CD8-positive, alpha-beta memory T cell (primary cell): ENCODE measurements around the gene TMEM63C. TPM values are rescaled to one million over a fixed set of nuclear protein-coding genes. Genes with fewer than 3 reads are reported as not detected.

ENCODE experiments used
- CTCF ChIA-PET: fragments of 350-600 bp; sonication (Branson Sonifier 250); formaldehyde crosslinking; loops from one replicate; lab custom pipeline; 2021; ENCODE audit warnings: antibody characterized with exemption; lab: Charles Lee
- POLR2A ChIA-PET: fragments of 350-600 bp; sonication (Branson Sonifier 250); formaldehyde crosslinking; loops from one replicate; lab custom pipeline; 2021; ENCODE audit warnings: antibody characterized with exemption; lab: Charles Lee
- DNase-seq, 5 donors: peaks; one replicate each; pipeline versions ENCODE4 v3.0.0 to v3.0.0-alpha.2; 2020 to 2022; ENCODE audit warnings: mixed read lengths in 1 of 5
- H3K27ac ChIP-seq: one replicate; pipeline ENCODE4 v1.7.0; 2013; ENCODE audit warnings: low read depth, mild to moderate bottlenecking, low read length, moderate library complexity
- H3K27me3 ChIP-seq: 2 replicates; pipeline ENCODE4 v1.7.0; 2013; ENCODE audit warnings: low read length, mild to moderate bottlenecking; ENCODE audit not compliant: insufficient read depth, poor library complexity, severe bottlenecking
- H3K36me3 ChIP-seq: 2 replicates; pipeline ENCODE4 v1.7.0; 2013; ENCODE audit warnings: mild to moderate bottlenecking, low read length, moderate library complexity; ENCODE audit not compliant: insufficient read depth
- H3K4me1 ChIP-seq: 2 replicates; pipeline ENCODE4 v1.7.0; 2013; ENCODE audit warnings: mild to moderate bottlenecking, low read length, moderate library complexity; ENCODE audit not compliant: insufficient read depth
- H3K4me3 ChIP-seq: 2 replicates; pipeline ENCODE4 v1.7.0; 2013; ENCODE audit warnings: mild to moderate bottlenecking, low read length
- H3K9me3 ChIP-seq: 2 replicates; pipeline ENCODE4 v1.7.0; 2013; ENCODE audit warnings: mild to moderate bottlenecking, low read length
- H3K27ac Mint-ChIP-seq, 8 donors: one replicate each; pipeline ENCODE4 v1.8.0; 2020 to 2021; ENCODE audit warnings: mixed read lengths in 8 of 8, mild to moderate bottlenecking in 6 of 8, inconsistent platforms in 3 of 8, moderate library complexity in 3 of 8
- H3K27me3 Mint-ChIP-seq, 2 donors: one replicate each; pipeline ENCODE4 v1.8.0; 2020 to 2021; ENCODE audit warnings: mixed read lengths in 2 of 2, mild to moderate bottlenecking in 1 of 2, moderate library complexity in 1 of 2
- H3K36me3 Mint-ChIP-seq, 3 donors: one replicate each; pipeline ENCODE4 v1.8.0; 2020 to 2021; ENCODE audit warnings: mixed read lengths in 3 of 3, inconsistent platforms in 1 of 3, mild to moderate bottlenecking in 1 of 3
- H3K4me1 Mint-ChIP-seq, 3 donors: one replicate each; pipeline ENCODE4 v1.8.0; 2020 to 2021; ENCODE audit warnings: mixed read lengths in 3 of 3, inconsistent platforms in 1 of 3, mild to moderate bottlenecking in 1 of 3
- H3K4me3 Mint-ChIP-seq, 7 donors: one replicate each; pipeline ENCODE4 v1.8.0; 2020 to 2021; ENCODE audit warnings: mixed read lengths in 7 of 7, mild to moderate bottlenecking in 6 of 7, moderate library complexity in 4 of 7, inconsistent platforms in 2 of 7
- H3K9me3 Mint-ChIP-seq, 5 donors: one replicate each; pipeline ENCODE4 v1.8.0; 2020 to 2022; ENCODE audit warnings: mixed read lengths in 5 of 5, mild to moderate bottlenecking in 3 of 5, moderate library complexity in 2 of 5, inconsistent platforms in 1 of 5
- polyA plus RNA-seq: library from polyadenylated mRNA; unstranded; fragments of 300-500 nt; fragmentation: Illumina TruSeq; gene quantifications from one replicate; pipeline ENCODE4 v1.2.3, GENCODE V29; 2021
- total RNA-seq, 2 experiments: library from RNA; stranded (reverse); gene quantifications; one replicate each; pipeline ENCODE4 v1.2.3, GENCODE V29; 2021

TMEM63C gene
- total and polyA plus RNA-seq, 3 experiments from 2014 or later: 0.28 to 0.68 (median 0.64) TPM

- H3K4me3 Mint-ChIP-seq: peak overlapping the region in 1 of 7 donors; percentile 33
- peaks cover 27 to 49% of the 10 kb centered on the region in 2 donors for H3K27me3 Mint-ChIP-seq
- peaks cover 14 to 28% (median 25%) of the 10 kb centered on the region in 3 donors for H3K4me1 Mint-ChIP-seq
- peaks cover 7% of the 10 kb centered on the region for H3K4me1 ChIP-seq
- no peaks in the 10 kb centered on the region for H3K36me3 Mint-ChIP-seq
- POLR2A ChIA-PET: no interaction called here
- CTCF ChIA-PET: no interaction called here
- H3K27ac ChIP-seq: no peak overlapping the region
- no peaks in the 10 kb centered on the region for H3K9me3 ChIP-seq
- no peaks in the 10 kb centered on the region for H3K36me3 ChIP-seq
- H3K4me3 ChIP-seq: no peak overlapping the region
- H3K27me3 ChIP-seq: peaks cover 3% of the 10 kb centered on the region
- no peaks in the 10 kb centered on the region for H3K9me3 Mint-ChIP-seq
- peak overlapping the region in 1 of 8 donors; percentile 50 for H3K27ac Mint-ChIP-seq
- DNase-seq: no peak
Observed at GRCh38 chr14:77183896-77184295, 2.3 kb downstream of the TMEM63C start.

DNA sequence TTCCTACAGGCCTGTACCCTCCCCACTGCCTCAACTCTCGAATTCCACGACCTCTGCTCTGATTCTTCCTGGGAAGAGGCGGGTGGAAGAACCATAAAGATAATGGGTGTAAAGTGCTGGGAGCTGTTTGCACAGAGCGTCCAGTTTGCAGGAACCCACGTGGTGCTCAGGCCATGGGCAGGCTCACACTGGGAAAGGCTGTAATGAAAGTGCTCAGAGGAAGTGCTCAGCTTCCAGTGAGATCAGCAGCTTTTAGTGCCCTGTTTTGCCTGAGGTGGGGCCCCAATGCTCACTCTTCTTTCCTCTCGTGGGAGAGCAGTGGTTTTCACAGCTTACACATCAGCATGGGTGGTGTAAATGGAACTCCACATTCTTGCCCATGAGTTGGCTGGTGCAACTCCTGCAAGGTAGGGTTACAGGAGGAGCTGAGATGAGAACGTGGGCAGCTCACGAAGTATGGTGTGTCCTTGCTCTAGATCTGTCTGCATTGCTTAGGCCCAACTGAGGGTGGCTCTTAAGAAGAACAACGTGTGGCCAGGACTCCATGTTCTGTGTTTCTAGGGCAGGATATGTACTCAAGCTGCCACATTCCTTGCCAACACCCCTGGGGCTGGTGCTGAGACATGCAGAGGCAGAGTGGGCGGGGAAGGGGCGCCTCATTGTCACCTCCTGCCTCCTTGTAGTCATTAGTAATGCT lies 2.9 kb downstream of the TMEM63C start:
- Histone ChIP-seq H3K4me1 (peaks cover 7% of the 10 kb centered on the region), H3K27ac (no peak overlapping the region), H3K36me3 (no peaks in the 10 kb centered on the region), H3K27me3 (peaks cover 3% of the 10 kb centered on the region), H3K4me3 (no peak overlapping the region), H3K9me3 (no peaks in the 10 kb centered on the region)
- POLR2A ChIA-PET: no interaction called here
- Mint-ChIP-seq H3K27me3 (peaks cover 27 to 53% of the 10 kb centered on the region in 2 donors), H3K9me3 (no peaks in the 10 kb centered on the region), H3K27ac (peak overlapping the region in 2 of 8 donors; percentile 29 to 63), H3K4me1 (peaks cover 14 to 28% (median 25%) of the 10 kb centered on the region in 3 donors), H3K36me3 (no peaks in the 10 kb centered on the region), H3K4me3 (peak overlapping the region in 5 of 7 donors; percentile 32 to 68 (median 49))
- DNase-seq: no peak
- CTCF ChIA-PET: no interaction called here

GRCh38 chr14:77185093-77185465 lies 3.5 kb downstream of the TMEM63C start:
- no peak for DNase-seq
- Histone ChIP-seq H3K36me3 (no peaks in the 10 kb centered on the region), H3K9me3 (no peaks in the 10 kb centered on the region), H3K27ac (no peak overlapping the region), H3K27me3 (peaks cover 3% of the 10 kb centered on the region), H3K4me3 (no peak overlapping the region), H3K4me1 (peaks cover 7% of the 10 kb centered on the region)
- Mint-ChIP-seq H3K4me3 (peak overlapping the region in 1 of 7 donors; percentile 68), H3K27me3 (peaks cover 24 to 49% of the 10 kb centered on the region in 2 donors), H3K36me3 (no peaks in the 10 kb centered on the region), H3K4me1 (peaks cover 14 to 28% (median 25%) of the 10 kb centered on the region in 3 donors), H3K27ac (peak overlapping the region in 1 of 8 donors; percentile 47), H3K9me3 (no peaks in the 10 kb centered on the region)
- ChIA-PET CTCF (no interaction called here), POLR2A (no interaction called here)

- Histone ChIP-seq H3K4me1 (peaks cover 6% of the 10 kb centered on the region), H3K27me3 (peaks cover 3% of the 10 kb centered on the region), H3K36me3 (no peaks in the 10 kb centered on the region), H3K27ac (no peak overlapping the region), H3K9me3 (no peaks in the 10 kb centered on the region), H3K4me3 (no peak overlapping the region)
- peaks cover 12 to 20% (median 16%) of the 10 kb centered on the region in 3 donors for H3K4me1 Mint-ChIP-seq
- H3K27ac Mint-ChIP-seq: no peak overlapping the region
- H3K4me3 Mint-ChIP-seq: no peak overlapping the region
- CTCF ChIA-PET: no interaction called here
- DNase-seq: no peak
- H3K36me3 Mint-ChIP-seq: no peaks in the 10 kb centered on the region
- peaks cover 16 to 42% of the 10 kb centered on the region in 2 donors for H3K27me3 Mint-ChIP-seq
- POLR2A ChIA-PET: no interaction called here
- H3K9me3 Mint-ChIP-seq: no peaks in the 10 kb centered on the region
Observed at GRCh38 chr14:77186911-77187648, 5.5 kb downstream of the TMEM63C start.

- H3K9me3 Mint-ChIP-seq: no peaks in the 10 kb centered on the region
- ChIA-PET POLR2A (no interaction called here), CTCF (no interaction called here)
Observed at GRCh38 chr14:77187649-77188012, 6.0 kb downstream of the TMEM63C start.

DNA sequence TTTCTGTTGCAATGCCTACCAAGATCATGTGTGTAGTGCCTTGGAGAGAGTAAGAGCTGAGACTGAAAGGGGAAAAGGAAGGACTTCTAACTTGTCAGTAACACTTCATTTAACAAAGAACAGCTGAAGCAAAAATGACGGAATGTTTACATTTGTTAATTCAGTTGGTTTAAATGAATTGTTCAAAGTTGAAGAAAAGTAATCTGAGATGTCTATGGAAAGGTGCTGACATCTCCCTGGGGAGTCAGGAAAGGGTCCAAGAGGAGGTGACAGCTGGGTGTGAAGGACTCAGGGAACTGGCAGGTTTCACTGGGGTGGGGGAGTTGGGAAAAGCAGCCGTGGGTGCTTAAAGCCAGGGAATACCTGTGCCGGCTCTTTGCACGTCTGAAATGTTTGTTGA lies 7.9 kb downstream of the TMEM63C start:
- H3K27ac ChIP-seq: no peak overlapping the region
- Mint-ChIP-seq H3K4me1 (peaks cover 4 to 5% (median 5%) of the 10 kb centered on the region in 3 donors), H3K27ac (no peak overlapping the region), H3K4me3 (no peak overlapping the region), H3K36me3 (peaks cover 0 to 2% (median 0%) of the 10 kb centered on the region in 3 donors), H3K27me3 (peaks cover 3 to 28% of the 10 kb centered on the region in 2 donors), H3K9me3 (no peaks in the 10 kb centered on the region)
- no peaks in the 10 kb centered on the region for H3K27me3 ChIP-seq
- ChIA-PET POLR2A (no interaction called here), CTCF (no interaction called here)
- DNase-seq: no peak
- H3K9me3 ChIP-seq: no peaks in the 10 kb centered on the region
- no peak overlapping the region for H3K4me3 ChIP-seq
- H3K4me1 ChIP-seq: no peaks in the 10 kb centered on the region
- H3K36me3 ChIP-seq: no peaks in the 10 kb centered on the region

More at GRCh38 chr14:77187649-77188012, 6.0 kb downstream of the TMEM63C start:
- Mint-ChIP-seq H3K4me1 (peaks cover 8 to 15% (median 11%) of the 10 kb centered on the region in 3 donors), H3K4me3 (no peak overlapping the region), H3K27me3 (peaks cover 16 to 44% of the 10 kb centered on the region in 2 donors), H3K36me3 (peaks cover 0 to 1% (median 0%) of the 10 kb centered on the region in 3 donors), H3K27ac (no peak overlapping the region)
- no peak for DNase-seq
- no peak overlapping the region for H3K27ac ChIP-seq
- H3K4me1 ChIP-seq: peaks cover under 1% of the 10 kb centered on the region
- no peaks in the 10 kb centered on the region for H3K27me3 ChIP-seq
- H3K36me3 ChIP-seq: no peaks in the 10 kb centered on the region
- H3K9me3 ChIP-seq: no peaks in the 10 kb centered on the region
- no peak overlapping the region for H3K4me3 ChIP-seq

- H3K36me3 Mint-ChIP-seq: peaks cover 0 to 2% (median 0%) of the 10 kb centered on the region in 3 donors
- CTCF ChIA-PET: no interaction called here
Observed at GRCh38 chr14:77190977-77191376, 9.4 kb downstream of the TMEM63C start.

DNA sequence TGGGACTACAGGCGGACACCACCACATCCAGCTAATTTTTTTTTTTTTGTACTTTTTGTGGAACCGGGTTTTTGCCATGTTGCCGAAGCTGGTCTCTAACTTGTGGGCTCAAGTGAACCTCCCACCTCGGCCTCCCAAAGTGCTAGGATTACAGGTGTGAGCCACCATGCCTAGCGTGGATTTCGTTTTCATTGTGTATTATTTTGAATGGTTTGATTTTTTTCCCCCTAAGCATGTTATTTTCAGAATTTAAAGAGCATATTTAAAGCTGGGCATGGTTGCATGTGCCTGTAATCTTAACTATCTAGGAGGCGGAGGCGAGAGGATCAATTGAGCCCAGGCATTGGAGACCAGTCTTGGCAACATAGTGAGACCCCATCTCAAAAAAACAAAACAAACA lies 13.1 kb downstream of the TMEM63C start:
- H3K4me1 Mint-ChIP-seq: no peaks in the 10 kb centered on the region
- CTCF ChIA-PET: no interaction called here
- H3K36me3 ChIP-seq: no peaks in the 10 kb centered on the region
- H3K4me3 ChIP-seq: no peak overlapping the region
- peaks cover 3 to 20% of the 10 kb centered on the region in 2 donors for H3K27me3 Mint-ChIP-seq
- no peak for DNase-seq
- POLR2A ChIA-PET: no interaction called here
- H3K36me3 Mint-ChIP-seq: peaks cover 0 to 2% (median 0%) of the 10 kb centered on the region in 3 donors
- H3K27me3 ChIP-seq: no peaks in the 10 kb centered on the region
- H3K9me3 Mint-ChIP-seq: no peaks in the 10 kb centered on the region
- no peaks in the 10 kb centered on the region for H3K9me3 ChIP-seq
- no peak overlapping the region for H3K27ac ChIP-seq
- no peak overlapping the region for H3K27ac Mint-ChIP-seq
- no peak overlapping the region for H3K4me3 Mint-ChIP-seq
- H3K4me1 ChIP-seq: no peaks in the 10 kb centered on the region

More at GRCh38 chr14:77190977-77191376, 9.4 kb downstream of the TMEM63C start:
- no peaks in the 10 kb centered on the region for H3K4me1 Mint-ChIP-seq
- no peak overlapping the region for H3K27ac Mint-ChIP-seq
- H3K27ac ChIP-seq: no peak overlapping the region
- no peaks in the 10 kb centered on the region for H3K27me3 ChIP-seq
- no peaks in the 10 kb centered on the region for H3K9me3 ChIP-seq
- POLR2A ChIA-PET: no interaction called here
- no peaks in the 10 kb centered on the region for H3K4me1 ChIP-seq
- no peaks in the 10 kb centered on the region for H3K9me3 Mint-ChIP-seq
- H3K4me3 Mint-ChIP-seq: no peak overlapping the region
- H3K36me3 ChIP-seq: no peaks in the 10 kb centered on the region
- H3K4me3 ChIP-seq: no peak overlapping the region
- H3K27me3 Mint-ChIP-seq: peaks cover 3 to 20% of the 10 kb centered on the region in 2 donors
- no peak for DNase-seq
